Ishikawa (cell line): Measurements from ENCODE around the gene UBE2H.

Experiments
- CEBPB ChIP-seq: IDR thresholded peaks from 2 replicates; pipeline ENCODE4 v1.6.1; 2012
- CREB1 ChIP-seq: IDR thresholded peaks from 2 replicates; pipeline ENCODE4 v1.6.1; 2012; ENCODE audit warnings: low read depth
- EP300 ChIP-seq: IDR thresholded peaks from 2 replicates; pipeline ENCODE4 v1.6.1; 2012; ENCODE audit warnings: borderline replicate concordance
- MAX ChIP-seq: IDR thresholded peaks from 2 replicates; pipeline ENCODE4 v1.6.1; 2012
- RAD21 ChIP-seq: IDR thresholded peaks from 2 replicates; pipeline ENCODE4 v1.6.1; 2012; ENCODE audit warnings: low read depth
- REST ChIP-seq: IDR thresholded peaks from 2 replicates; pipeline ENCODE4 v1.6.1; 2012; ENCODE audit warnings: low read depth, mild to moderate bottlenecking
- TCF12 ChIP-seq: IDR thresholded peaks from 2 replicates; pipeline ENCODE4 v1.6.1; 2012; ENCODE audit warnings: low read depth
- TEAD4 ChIP-seq: IDR thresholded peaks from 2 replicates; pipeline ENCODE4 v1.6.1; 2012
- YY1 ChIP-seq: IDR thresholded peaks from 2 replicates; pipeline ENCODE4 v1.6.1; 2012; ENCODE audit warnings: low read depth
- ZBTB7A ChIP-seq: IDR thresholded peaks from 2 replicates; pipeline ENCODE4 v1.6.1; 2012; ENCODE audit warnings: low read depth

- TF ChIP-seq CREB1 (no peak), RAD21 (peak; percentile 10; the same call in 1 of the 2 replicates), EP300 (peak; percentile 95), REST (no peak), YY1 (no peak; the same call in 1 of the 2 replicates), TCF12 (peak; percentile 99), ZBTB7A (no peak; the same call in 1 of the 2 replicates), CEBPB (peak; percentile 73), MAX (peak; percentile 79), TEAD4 (peak; percentile 87)
Observed at GRCh38 chr7:129843365-129843898, 109.3 kb downstream of the UBE2H start.
